Testis (tissue), 3 donors: ENCODE data around the gene HDHD5. TPM values are rescaled to one million over a fixed set of nuclear protein-coding genes. Genes with fewer than 3 reads are reported as not detected.
"Not testable (repeated sequence)": the region's sequence is repeated elsewhere in the genome, so short reads cannot be mapped to it uniquely, and the experiment has no call there.

Source experiments
- DNase-seq: peaks from one replicate; pipeline ENCODE4 v3.0.0-alpha.2; 2019
- H3K27ac ChIP-seq, 2 donors: fragments of 200-600 bp; sonication (generic); one replicate each; pipeline ENCODE4 v1.5.1; 2019
- H3K27me3 ChIP-seq: fragments of 200-600 bp; sonication (generic); one replicate; pipeline ENCODE4 v1.5.1; 2019
- H3K36me3 ChIP-seq: fragments of 200-600 bp; sonication (generic); one replicate; pipeline ENCODE4 v1.5.1; 2017; ENCODE audit warnings: low read depth; ENCODE audit errors: missing control alignments
- H3K4me1 ChIP-seq: fragments of 200-600 bp; sonication (generic); one replicate; pipeline ENCODE4 v1.5.1; 2019
- H3K4me3 ChIP-seq, 2 donors: fragments of 200-600 bp; sonication (generic); one replicate each; pipeline ENCODE4 v1.5.1; 2017 to 2019
- H3K9me3 ChIP-seq: fragments of 200-600 bp; sonication (generic); one replicate; pipeline ENCODE4 v1.5.1; 2017
- CTCF ChIP-seq, 3 experiments: fragments of 450-650 bp in 2 of 3; fragments of 200-600 bp in 1 of 3; sonication (generic) in 1 of 3; IDR thresholded peaks; one replicate each; pipeline ENCODE4 v1.5.1; 2016 to 2019; ENCODE audit warnings: antibody characterized with exemption in 3 of 3, mild to moderate bottlenecking in 2 of 3, moderate library complexity in 1 of 3
- POLR2A ChIP-seq: fragments of 450-650 bp; IDR thresholded peaks from one replicate; pipeline ENCODE4 v1.6.1; 2017; ENCODE audit warnings: antibody characterized with exemption, mild to moderate bottlenecking, moderate library complexity
- WGBS, 2 donors: methylation state at CpG; one replicate each; pipeline ENCODE4 v1.1.5; 2018; 5-methylcytosine and 5-hydroxymethylcytosine counted together
- intact Hi-C: fragments of 100-400 bp; cut with DNase I; formaldehyde crosslinking; loops from one replicate; pipeline ENCODE4 v1.15.1; 2023; ENCODE audit warnings: low total_unique reads
- polyA plus RNA-seq: library from polyadenylated mRNA; stranded (reverse); fragments of 350-450 nt; fragmentation: Illumina TruSeq; extraction: RNeasy Lipid Tissue Mini Kit (QIAGEN cat#74804); gene quantifications from one replicate; pipeline ENCODE4 v1.2.3, GENCODE V29; 2014; ENCODE audit warnings: low read depth, low replicate concordance; ENCODE audit not compliant: insufficient read depth
- total RNA-seq, 2 donors: library from RNA; depleted of rRNA; stranded (reverse); fragments of >200 nt; gene quantifications; one replicate each; pipeline ENCODE4 v1.2.3, GENCODE V29; 2016

Gene HDHD5
- total and polyA plus RNA-seq, 3 donors from 2014 or later, result 34.0 to 46.3 (median 41.5) TPM

GRCh38 chr22:17149076-17149815, 9.8 kb downstream of the HDHD5 start:
- no peaks in the 10 kb centered on the region for H3K27me3 ChIP-seq
- H3K9me3 ChIP-seq, result no peaks in the 10 kb centered on the region
- no peaks in the 10 kb centered on the region for H3K4me1 ChIP-seq
- H3K27ac ChIP-seq, result no peak overlapping the region
- no peak overlapping the region for H3K4me3 ChIP-seq
- no peak for TF ChIP-seq POLR2A
- no peak for TF ChIP-seq CTCF (IDR thresholded peaks at IDR 0.05)
- WGBS, 2 donors, result 83 to 85% methylated on average over 7 to 9 of the region's 9 CpGs
- DNase-seq, result no peak
- intact Hi-C loops, result no loop called here
- H3K36me3 ChIP-seq, result no peaks in the 10 kb centered on the region

DNA sequence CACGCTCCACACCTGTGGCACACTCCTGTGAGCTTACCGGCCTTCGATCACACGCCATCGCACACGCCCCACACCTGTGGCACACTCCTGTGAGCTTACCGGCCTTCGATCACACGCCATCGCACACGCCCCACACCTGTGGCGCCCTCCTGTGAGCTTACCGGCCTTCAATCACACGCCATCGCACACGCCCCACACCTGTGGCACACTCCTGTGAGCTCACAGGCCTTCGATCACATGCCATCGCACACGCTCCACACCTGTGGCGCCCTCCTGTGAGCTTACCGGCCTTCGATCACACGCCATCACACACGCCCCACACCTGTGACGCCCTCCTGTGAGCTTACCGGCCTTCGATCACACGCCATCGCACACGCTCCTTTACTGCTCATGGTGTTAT, 11.6 kb downstream of the HDHD5 start:
- intact Hi-C loops, H3K27me3 ChIP-seq, DNase-seq, H3K4me1 ChIP-seq, H3K4me3 ChIP-seq, H3K9me3 ChIP-seq, H3K27ac ChIP-seq, H3K36me3 ChIP-seq: not testable (repeated sequence)
- WGBS, 2 donors, result 94 to 97% methylated on average over 26 to 30 of the region's 30 CpGs

DNA sequence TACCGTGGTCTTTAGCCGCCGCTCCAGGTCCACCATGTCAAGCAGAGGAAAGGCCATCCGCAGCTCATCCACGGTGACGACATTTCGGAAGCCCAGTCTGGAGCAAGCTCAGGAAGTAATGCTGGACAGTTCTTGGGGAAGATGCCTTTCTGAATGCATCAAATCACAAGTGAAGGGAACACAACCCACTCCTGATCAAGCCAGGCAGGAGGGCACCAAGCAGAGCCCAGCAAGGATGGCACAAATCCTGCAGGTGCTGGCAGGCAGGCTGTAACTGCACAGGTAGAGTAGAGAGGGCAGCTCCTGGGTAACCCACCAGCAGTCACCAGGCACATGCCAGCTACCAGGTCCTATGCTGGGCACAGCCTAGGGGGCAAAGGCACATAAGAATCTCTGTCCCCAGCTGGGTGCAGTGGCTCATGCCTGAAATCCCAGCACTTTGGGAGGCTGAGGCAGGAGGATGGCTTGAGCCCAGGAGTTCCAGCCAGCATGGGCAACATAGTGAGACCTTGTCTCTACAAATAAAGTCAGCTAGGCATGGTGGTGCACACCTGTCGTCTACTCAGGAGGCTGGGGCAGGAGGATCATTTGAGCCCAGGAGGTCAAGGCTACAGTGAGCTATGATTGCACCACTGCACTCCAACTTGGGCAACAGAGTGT, 13.9 kb downstream of the HDHD5 start:
- no peak for DNase-seq
- Histone ChIP-seq H3K9me3 (no peaks in the 10 kb centered on the region), H3K36me3 (no peaks in the 10 kb centered on the region), H3K27ac (no peak overlapping the region), H3K4me3 (no peak overlapping the region), H3K27me3 (no peaks in the 10 kb centered on the region), H3K4me1 (no peaks in the 10 kb centered on the region)
- intact Hi-C loops, result no loop called here
- no peak for TF ChIP-seq CTCF (IDR thresholded peaks at IDR 0.05)
- no peak for TF ChIP-seq POLR2A
- 82 to 93% methylated on average over 7 to 8 of the region's 8 CpGs for WGBS, 2 donors

DNA sequence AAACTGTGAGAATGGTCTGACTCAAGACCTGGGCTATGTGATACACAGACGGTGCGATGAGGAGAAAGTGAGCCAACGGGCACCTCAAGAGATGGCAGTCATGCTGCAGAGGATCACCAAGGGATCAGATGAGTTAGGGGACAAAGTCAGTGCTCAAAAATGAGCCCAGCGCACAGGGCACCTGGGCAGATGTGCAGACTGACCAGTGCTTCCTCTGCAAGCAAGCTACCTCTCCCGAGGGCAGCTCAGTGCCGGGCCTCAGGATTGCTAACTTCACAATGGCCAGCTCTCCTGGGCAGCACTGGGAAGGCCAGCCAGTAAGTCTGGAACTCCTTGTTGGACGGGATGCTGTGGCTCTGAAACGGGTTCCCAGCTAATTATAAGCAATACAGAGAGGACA, 15.3 kb downstream of the HDHD5 start:
- no peak for TF ChIP-seq POLR2A
- TF ChIP-seq CTCF (IDR thresholded peaks at IDR 0.05), result no peak
- Histone ChIP-seq H3K4me1 (no peaks in the 10 kb centered on the region), H3K27ac (no peak overlapping the region), H3K27me3 (no peaks in the 10 kb centered on the region), H3K9me3 (no peaks in the 10 kb centered on the region), H3K4me3 (no peak overlapping the region), H3K36me3 (no peaks in the 10 kb centered on the region)
- DNase-seq, result no peak
- 91 to 96% methylated on average over 8 of the region's 8 CpGs for WGBS, 2 donors
- intact Hi-C loops, result no loop called here

DNA sequence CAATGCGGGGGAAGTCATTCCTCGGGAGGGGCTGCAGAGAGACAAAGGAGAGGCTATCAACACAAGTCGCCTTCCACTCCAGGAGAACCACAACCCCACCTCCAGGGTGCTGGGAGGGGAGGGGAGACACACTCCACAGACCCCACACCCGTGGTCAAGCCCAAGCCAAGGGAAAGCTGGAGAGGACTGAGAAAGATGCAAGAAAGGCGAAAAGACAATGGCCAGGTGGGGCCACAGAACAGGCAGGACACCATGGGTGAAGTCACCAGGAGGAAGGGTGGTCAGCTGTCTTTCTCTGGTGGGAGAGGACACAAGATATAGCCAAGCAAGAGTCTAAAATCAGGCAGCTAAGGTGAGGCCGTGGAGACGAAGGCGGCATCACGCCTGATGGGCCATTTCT, 16.0 kb downstream of the HDHD5 start:
- intact Hi-C loops, result no loop called here
- Histone ChIP-seq H3K9me3 (no peaks in the 10 kb centered on the region), H3K36me3 (no peaks in the 10 kb centered on the region), H3K27ac (no peak overlapping the region), H3K27me3 (no peaks in the 10 kb centered on the region), H3K4me1 (no peaks in the 10 kb centered on the region), H3K4me3 (no peak overlapping the region)
- 84 to 91% methylated on average over 9 of the region's 9 CpGs for WGBS, 2 donors
- TF ChIP-seq POLR2A (no peak), CTCF (IDR thresholded peaks at IDR 0.05) (no peak)
- DNase-seq, result no peak
